ENCODE measurements around the gene SMPDL3B.
"Not testable (repeated sequence)": the region's sequence is repeated elsewhere in the genome, so short reads cannot be mapped to it uniquely, and the experiment has no call there.

SMPDL3B gene

DNA sequence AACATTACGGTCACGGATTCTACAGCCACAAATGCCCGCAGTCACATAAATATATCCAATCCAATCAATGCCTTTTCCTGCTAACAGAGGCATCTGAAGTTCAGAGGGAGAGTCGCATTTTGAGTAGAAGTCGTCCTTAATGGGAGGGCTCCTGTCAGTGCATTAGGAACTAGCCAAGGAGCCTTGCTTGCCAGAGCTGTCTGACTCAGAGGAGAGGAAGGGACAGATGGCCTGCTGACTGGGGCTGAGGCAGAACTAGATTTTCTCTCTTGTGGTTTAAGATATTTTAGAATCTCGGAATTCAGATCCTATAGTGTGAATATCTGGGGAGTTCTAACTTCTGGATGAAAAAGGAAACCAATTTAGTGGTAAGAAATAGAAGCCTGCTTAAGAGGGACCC, 35.6 kb downstream of the SMPDL3B start:
- peak; percentile 75 for DNase-seq (ENCODE audit: low read depth)

DNA sequence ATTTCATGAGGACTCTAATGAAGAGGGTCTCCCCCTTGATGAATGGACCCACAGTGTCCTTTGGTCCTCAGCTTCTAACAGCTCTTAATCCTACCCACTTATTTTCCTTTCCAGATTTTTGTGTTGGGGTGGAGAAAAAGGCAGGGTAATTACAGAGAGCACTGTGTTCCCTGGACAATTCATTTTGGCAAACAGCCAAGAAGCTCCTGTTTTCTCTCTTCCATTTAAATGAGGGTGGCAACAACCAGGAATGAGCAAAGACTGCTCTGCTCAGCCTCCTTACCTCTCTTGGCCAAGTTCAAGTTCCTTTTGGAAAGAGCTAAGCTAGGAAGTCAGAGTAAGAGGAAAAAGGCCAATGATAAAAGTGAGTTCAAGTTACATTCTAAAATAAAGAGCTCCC, 36.9 kb downstream of the SMPDL3B start:
- DNase-seq (ENCODE audit: low read depth) = no peak

DNA sequence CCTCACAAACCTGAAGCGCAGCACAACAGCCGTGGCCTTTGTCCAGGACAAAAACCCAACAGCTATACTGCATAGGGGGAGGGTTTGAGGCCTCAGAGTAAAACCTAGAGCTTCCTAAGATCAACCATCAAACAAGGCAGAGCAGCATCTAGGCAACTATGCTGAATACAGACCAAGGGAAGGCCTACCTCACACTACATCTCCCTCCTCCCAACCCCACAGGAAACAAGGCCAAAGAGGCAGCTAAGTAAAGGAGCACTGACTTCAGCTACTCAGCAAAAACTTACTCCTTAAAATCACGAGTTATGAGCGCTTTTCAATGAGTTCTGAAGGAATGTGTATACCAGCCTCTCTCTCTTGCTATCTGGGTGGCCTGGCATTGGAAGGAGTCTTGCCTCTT, 37.3 kb downstream of the SMPDL3B start:
- no peak for DNase-seq (ENCODE audit: low read depth)

DNA sequence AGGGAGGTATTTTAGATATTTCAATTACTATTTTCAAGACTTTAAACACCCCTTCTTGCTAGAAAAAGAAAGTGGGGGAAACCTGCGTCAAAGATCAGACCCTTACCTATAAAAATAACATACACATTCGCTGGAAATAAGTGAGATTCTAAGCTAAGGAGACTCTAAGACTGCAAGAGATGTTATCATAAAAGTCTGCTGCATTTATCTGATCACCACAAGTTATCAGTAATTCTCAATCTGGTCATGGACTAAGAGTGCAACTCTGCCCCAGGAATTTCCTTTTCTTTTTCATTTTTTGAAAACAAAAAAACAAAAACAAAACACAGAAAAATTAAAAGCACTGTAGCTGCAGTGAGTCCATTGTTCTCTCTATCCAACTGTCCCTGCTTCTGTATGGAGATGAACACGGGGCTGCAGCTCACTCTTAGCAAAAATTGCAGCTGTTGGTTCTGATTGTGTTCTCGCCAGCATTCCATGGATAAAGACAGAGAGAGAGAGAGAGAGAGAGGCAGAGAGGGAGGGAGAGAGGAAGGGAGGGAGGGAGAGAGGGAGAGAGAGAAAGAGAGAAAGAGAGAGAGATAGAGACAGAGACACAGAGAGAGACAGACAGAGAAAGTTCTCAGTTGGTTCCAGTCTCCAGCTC, 39.1 kb downstream of the SMPDL3B start:
- no peak for DNase-seq (ENCODE audit: low read depth)

DNA sequence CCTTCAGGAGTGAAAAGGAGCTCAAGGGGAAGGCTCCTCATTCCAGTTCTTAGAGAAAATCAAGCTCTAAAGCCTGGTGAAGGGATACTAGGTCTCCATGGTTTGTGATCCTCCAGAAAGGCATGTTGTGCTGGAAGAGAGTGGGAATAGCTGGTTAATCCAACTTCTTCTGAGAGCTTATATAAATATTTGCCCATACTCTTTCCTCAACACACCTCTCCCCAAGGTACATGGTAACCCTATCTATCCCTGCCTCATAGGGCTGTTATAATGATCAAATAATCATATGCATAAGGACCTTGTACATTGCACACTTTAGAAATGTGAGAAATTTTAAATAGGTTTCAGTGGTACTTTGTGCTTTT, 39.6 kb downstream of the SMPDL3B start:
- no peak for DNase-seq (ENCODE audit: low read depth)

DNA sequence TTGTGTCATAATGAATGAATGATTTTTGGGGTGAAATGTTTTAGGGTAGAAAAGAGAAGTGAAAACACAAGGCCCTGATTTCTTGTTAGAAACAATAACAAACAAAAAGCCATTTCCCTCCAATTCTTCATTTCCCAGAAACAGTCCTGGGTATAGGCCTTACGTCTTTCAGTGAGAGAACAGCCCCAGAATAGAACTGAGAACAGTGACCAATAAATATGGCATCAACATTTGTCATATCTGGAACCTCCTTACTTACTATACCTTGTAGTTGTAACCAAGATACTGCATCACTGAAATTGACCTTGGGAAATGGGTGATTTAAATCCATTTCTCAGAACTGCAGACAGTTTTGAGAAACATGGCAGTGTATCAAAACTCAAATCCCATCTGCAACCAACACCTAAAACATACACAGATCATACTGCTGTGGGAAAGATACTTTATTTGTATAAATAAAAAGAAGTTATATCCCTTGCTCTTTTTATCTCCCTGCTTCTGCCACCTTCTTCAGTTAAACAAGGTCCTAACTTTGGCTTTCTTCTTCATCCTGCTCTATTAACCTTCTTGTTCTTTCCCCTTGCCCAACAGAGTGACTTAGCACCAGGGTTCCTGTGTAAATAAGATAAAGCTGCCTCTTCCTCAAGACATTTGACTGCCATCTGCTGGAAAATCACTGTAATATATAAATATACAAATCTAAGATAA, 44.5 kb downstream of the SMPDL3B start:
- DNase-seq (ENCODE audit: low read depth) = peak; percentile 79

DNA sequence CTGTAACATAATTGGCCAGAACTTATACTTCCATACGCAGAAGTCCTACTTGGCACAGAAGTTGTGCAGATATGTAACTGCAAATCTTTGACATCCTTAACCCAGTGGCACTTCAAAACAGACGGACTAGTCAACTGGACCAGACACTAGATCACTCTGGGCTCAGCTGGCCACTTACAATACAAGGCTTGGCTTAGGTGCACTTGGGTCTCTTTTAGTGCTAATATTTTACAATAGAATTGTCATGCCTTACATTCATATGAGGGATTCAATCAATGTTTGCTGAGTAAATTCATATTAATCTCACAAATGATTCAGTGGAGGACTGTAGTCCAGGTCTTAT, 45.0 kb downstream of the SMPDL3B start:
- DNase-seq (ENCODE audit: low read depth) = no peak

DNA sequence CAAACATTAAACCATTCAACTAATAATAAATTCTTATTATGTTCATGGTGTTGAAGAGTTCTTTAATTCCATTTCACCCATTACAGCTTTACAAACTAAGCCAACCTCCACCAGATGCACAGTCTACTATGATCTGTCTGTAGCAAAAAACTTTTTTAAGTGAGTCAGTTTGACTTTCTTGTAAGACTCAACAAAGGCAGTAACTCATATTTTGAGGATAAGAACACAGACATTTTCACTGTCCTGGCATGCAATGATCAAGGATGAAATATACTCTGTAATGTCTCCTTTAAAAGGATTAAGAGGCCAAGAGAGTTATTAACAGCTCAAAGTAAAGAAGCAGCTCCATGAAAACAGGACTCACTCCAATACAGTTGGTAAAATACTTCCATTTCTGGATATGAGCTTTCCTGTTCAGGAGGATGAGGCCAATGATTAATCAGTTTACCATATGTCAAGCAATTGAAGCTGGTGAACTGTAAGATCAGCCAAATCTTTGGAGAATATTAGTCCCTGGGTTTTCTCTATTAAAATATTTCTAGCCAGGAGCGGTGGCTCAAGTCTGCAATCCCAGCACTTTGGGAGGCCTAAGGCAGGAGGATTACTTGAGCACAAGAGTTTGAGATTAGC, 45.5 kb downstream of the SMPDL3B start:
- no peak for DNase-seq (ENCODE audit: low read depth)

DNA sequence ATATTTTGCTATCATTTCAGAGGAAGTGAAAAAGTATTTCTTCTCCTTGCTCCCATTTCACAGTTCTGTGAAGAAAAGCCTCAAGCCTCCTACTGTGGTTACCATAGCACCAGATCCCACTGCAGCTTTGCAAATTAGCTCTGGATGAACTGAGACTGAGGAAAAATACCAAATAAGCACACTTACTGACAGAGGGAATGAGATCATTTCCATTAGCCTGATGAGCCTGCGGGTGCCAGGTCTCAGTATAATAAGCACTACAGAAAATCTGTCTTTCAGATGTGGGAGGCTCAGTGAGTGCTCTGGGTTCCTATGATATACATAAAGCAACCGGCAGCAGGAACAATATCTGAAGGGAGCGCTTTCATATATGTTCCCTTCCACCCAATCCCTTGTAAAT, 46.3 kb downstream of the SMPDL3B start:
- no peak for DNase-seq (ENCODE audit: low read depth)

DNA sequence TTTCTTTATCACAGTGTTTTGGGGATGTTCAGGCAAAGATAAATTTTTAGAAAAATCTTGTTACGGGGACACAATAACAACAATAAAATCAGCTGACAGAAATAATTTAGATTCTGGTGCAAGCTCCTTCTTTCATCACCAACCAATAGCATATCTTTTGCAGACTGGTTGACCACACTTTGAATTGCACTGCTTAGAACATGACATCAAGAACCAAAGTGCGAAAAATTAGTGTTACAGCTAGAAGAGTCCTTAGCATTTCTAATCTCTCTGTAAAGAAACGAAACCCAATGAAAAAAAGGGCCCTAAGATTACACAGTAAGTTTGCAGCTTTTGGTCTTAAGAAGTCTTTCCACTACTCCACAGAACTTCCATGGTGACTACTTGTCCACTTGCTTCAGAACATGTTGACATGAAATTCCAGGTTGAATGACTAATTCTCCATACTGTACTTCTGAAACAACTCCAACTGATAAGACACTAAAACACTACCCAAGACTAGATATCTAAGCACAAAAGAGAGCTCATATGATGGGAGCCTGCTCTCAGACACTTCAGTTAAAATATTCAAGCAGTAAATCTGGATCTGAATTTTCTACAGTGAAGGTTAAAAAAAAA, 56.2 kb downstream of the SMPDL3B start:
- no peak for DNase-seq (ENCODE audit: low read depth)

DNA sequence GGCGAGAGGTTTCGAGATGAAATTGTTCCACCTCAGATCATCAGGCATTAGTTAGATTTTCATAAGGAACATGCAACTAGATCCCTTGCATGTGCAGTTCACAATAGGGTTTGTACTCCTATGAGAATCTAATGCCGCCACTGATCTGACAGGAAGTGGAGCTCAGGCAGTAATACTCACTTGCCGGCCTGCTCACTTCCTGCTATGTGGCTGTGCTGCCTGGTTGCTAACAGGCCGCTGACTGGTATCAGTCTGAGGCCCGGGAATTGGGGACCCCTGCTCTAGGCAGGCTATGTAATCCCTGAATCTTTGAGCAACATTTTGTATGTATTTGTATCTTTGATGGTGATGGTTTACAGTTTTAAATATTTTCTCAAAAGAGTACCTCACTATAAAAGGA, 57.5 kb downstream of the SMPDL3B start:
- no peak for DNase-seq (ENCODE audit: low read depth)

DNA sequence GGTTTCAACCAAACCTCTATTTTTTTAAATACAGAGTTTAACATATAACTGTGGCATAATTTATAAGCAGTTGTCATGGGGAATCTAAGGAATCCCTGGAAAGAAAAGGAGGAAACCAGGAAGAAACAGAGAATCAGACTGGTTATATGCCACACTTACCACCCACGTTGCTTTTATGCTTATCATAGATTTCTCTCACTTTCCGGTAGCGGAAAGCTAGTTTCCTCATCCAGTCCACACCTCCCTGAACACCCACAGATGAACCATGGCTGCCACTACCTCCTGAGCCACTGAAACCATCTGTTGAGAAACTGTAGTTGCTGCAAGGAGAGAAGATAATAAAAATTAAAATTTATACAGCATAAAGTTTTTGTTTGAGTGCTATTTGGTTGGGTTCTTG, 58.4 kb downstream of the SMPDL3B start:
- no peak for DNase-seq (ENCODE audit: low read depth)

DNA sequence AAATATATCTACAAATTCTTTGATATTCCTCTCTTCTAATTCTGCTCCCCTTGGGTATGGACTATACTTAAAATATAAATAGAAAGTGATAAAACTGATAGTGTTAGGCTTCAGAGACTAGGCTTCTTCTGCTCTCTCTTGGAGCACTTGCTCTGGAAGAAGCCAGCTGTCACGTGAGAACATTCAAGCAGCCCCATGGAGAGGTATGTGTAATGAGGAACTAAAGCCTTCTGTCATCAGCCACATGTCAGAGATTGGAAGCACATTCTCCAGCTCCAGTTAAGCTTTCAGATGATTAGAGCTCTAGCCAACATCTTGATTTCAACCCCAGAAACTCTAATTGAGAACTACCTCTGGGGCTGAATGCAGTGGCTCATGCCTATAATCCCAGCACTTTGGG, 59.3 kb downstream of the SMPDL3B start:
- DNase-seq (ENCODE audit: low read depth) = no peak

DNA sequence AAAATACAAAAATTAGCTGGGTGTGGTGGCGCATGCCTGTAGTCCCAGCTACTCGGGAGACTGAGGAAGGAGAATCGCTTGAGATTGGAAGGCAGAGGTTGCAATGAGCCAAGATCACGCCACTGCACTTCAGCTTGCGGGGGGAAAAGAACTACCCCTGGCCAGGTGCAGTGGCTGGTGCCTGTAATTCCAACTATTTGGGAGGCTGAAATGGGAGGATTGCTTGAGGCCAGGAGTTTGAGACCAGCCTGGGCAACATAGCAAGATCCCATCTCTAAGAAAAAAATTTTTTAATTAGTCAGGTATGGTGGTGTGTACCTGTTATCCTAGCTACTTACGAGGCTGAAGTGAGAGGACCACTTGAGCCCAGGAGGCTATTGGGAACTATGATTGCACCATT, 59.7 kb downstream of the SMPDL3B start:
- DNase-seq (ENCODE audit: low read depth) = not testable (repeated sequence)

DNA sequence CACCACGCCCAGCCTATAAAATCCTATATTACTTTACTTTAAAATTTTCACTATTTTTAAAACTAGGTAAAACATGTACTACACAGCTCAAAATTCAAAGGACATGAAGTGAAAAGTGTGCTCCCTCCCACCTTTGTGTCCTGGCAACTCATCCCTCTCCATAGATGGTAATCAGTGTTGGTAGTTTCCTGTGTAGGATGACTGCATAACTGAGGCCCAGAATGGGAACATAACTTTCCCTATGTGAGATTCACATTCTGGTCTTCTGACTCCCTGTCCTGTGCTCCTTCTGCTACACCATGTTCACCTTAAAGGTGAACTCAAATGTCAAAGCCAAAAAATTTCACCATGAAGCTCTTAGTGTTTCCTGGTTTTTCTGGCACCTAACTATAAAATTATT, 64.3 kb downstream of the SMPDL3B start:
- no peak for DNase-seq (ENCODE audit: low read depth)

DNA sequence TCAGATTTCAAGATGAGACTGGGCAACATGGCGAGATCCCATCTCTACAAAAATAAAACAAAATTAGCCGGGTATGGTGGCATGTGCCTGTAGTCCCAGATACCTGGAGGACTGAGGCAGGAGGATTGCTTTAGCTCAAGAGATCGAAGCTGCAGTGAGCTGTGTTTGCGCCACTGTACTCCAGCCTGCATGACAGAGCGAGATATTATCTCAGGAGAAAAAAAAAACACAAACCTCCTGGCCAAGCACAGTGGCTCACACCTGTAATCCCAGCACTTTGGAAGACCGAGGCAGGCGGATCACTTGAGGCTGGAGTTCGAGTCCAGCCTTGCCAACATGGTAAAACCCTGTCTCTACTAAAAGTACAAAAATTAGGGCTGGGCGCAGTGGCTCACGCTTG, 67.8 kb downstream of the SMPDL3B start:
- no peak for DNase-seq (ENCODE audit: low read depth)

DNA sequence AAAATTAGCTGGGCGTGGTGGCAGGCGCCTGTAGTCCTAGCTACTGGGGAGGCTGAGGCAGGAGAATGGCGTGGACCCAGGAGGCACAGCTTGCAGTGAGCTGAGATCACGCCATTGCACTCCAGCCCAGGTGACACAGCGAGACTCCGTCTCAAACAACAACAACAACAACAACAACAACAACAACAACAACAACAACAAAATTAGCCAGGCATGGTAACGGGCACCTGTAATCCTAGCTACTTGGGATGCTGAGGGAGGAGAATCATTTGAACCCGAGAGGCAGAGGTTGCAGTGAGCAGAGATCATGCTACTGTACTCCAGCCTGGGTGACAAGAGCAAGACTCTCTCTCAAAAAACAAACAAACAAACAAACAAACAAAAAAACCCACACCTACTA, 68.3 kb downstream of the SMPDL3B start:
- not testable (repeated sequence) for DNase-seq (ENCODE audit: low read depth)
